Fibroblast of lung (primary cell): ENCODE measurements around the gene DNAJC19. TPM values are rescaled to one million over a fixed set of nuclear protein-coding genes. Genes with fewer than 3 reads are reported as not detected.
A peak's percentile ranks its signal among the peaks of the same experiment; 100 is the strongest.

ENCODE experiments used
- DNase-seq, 2 donors: peaks; one replicate each; pipeline versions ENCODE4 v3.0.0 to v3.0.0-alpha.2; 2010; ENCODE audit warnings: low read depth in 2 of 2
- H2AFZ ChIP-seq: 2 replicates; pipeline ENCODE4 v1.5.1; 2012; ENCODE audit warnings: low read length, control low read depth, inconsistent platforms
- H3K27ac ChIP-seq: 2 replicates; pipeline ENCODE4 v1.5.1; 2011; ENCODE audit warnings: low read length, control low read depth; ENCODE audit not compliant: insufficient read depth
- H3K27me3 ChIP-seq: 2 replicates; pipeline ENCODE4 v1.5.1; 2011; ENCODE audit warnings: mild to moderate bottlenecking, low read length; ENCODE audit not compliant: control insufficient read depth, insufficient read depth
- H3K36me3 ChIP-seq: 2 replicates; pipeline ENCODE4 v1.5.1; 2011; ENCODE audit warnings: low read length; ENCODE audit not compliant: control insufficient read depth, insufficient read depth
- H3K4me1 ChIP-seq: 2 replicates; pipeline ENCODE4 v1.5.1; 2011; ENCODE audit warnings: low read length; ENCODE audit not compliant: control insufficient read depth, insufficient read depth; ENCODE audit errors: extremely low read depth
- H3K4me2 ChIP-seq: 2 replicates; pipeline ENCODE4 v1.5.1; 2011; ENCODE audit warnings: low read length, control low read depth; ENCODE audit not compliant: insufficient read depth; ENCODE audit errors: extremely low read depth
- H3K4me3 ChIP-seq, 4 experiments: fragments of 200-600 bp in 1 of 4; sonication (generic) in 1 of 4; replicated peaks in 1 of 4; 2 replicates each; pipeline ENCODE4 v1.5.1; 2011 to 2016; ENCODE audit warnings: low read length in 4 of 4, low read depth in 3 of 4, mild to moderate bottlenecking in 3 of 4, control low read depth in 2 of 4, inconsistent platforms in 1 of 4, mixed read lengths in 1 of 4; ENCODE audit not compliant: insufficient read depth in 1 of 4; ENCODE audit errors: control extremely low read depth in 1 of 4
- H3K79me2 ChIP-seq: 2 replicates; pipeline ENCODE4 v1.5.1; 2012; ENCODE audit warnings: mild to moderate bottlenecking, low read length, inconsistent platforms; ENCODE audit not compliant: control insufficient read depth, insufficient read depth
- H3K9ac ChIP-seq: 2 replicates; pipeline ENCODE4 v1.5.1; 2011; ENCODE audit warnings: mild to moderate bottlenecking, low read length, control low read depth; ENCODE audit not compliant: insufficient read depth
- H3K9me3 ChIP-seq: 2 replicates; pipeline ENCODE4 v1.5.1; 2012; ENCODE audit warnings: low read depth, low read length; ENCODE audit not compliant: control insufficient read depth, insufficient read depth
- H4K20me1 ChIP-seq: 2 replicates; pipeline ENCODE4 v1.5.1; 2011; ENCODE audit warnings: low read length; ENCODE audit not compliant: control insufficient read depth, insufficient read depth; ENCODE audit errors: extremely low read depth
- CTCF ChIP-seq, 2 donors: IDR thresholded peaks in 1 of 2; conservative IDR thresholded peaks in 1 of 2; 1 replicate in 1 of 2; 2 replicates in 1 of 2; pipeline ENCODE4 v1.5.1; 2011 to 2012; ENCODE audit warnings: low read length in 2 of 2, control low read depth in 1 of 2, inconsistent platforms in 1 of 2, low read depth in 1 of 2, mild to moderate bottlenecking in 1 of 2
- EZH2 ChIP-seq: IDR thresholded peaks from 2 replicates; pipeline ENCODE4 v1.5.1; 2012; ENCODE audit warnings: low read length, control low read depth, mild to moderate bottlenecking; ENCODE audit errors: missing control alignments
- polyA plus RNA-seq, 2 donors: library from polyadenylated mRNA; depleted of rRNA in 1 of 2; stranded (reverse) in 1 of 2; unstranded in 1 of 2; fragments of >200 nt; gene quantifications; 2 replicates each; pipeline ENCODE4 v1.2.1, GENCODE V29; 2011 to 2012; ENCODE audit warnings: missing spikeins in 1 of 2
- total RNA-seq: library from RNA; depleted of rRNA; stranded (reverse); fragments of >200 nt; gene quantifications from 2 replicates; pipeline ENCODE4 v1.2.1, GENCODE V29; 2014

Gene DNAJC19
- total and polyA plus RNA-seq, 2 donors (not counting 1 experiment from before 2014, with no cell fraction given), result 33.7 to 37.6 TPM

- Histone ChIP-seq H3K79me2 (peaks cover 4% of the 10 kb centered on the region), H2AFZ (no peak overlapping the region), H3K27me3 (no peaks in the 10 kb centered on the region), H3K9ac (no peak overlapping the region), H4K20me1 (no peaks in the 10 kb centered on the region), H3K9me3 (no peaks in the 10 kb centered on the region), H3K36me3 (peaks cover 4% of the 10 kb centered on the region), H3K4me1 (no peaks in the 10 kb centered on the region), H3K4me2 (no peak overlapping the region), H3K27ac (no peak overlapping the region), H3K4me3 (no peak overlapping the region)
- no peak for DNase-seq
- no peak for TF ChIP-seq EZH2
- no peak for TF ChIP-seq CTCF (conservative IDR thresholded peaks at IDR 0.05 in 1 of 2, IDR thresholded peaks at IDR 0.05 in 1 of 2; ENCODE audit: low read depth in 1 of 2, low read length in 2 of 2)
These were observed 6.4 kb downstream of the DNAJC19 start for GRCh38 chr3:180983136-180983535.

GRCh38 chr3:180981912-180982311, 7.6 kb downstream of the DNAJC19 start:
- no peak overlapping the region for H3K4me3 ChIP-seq
- DNase-seq, result no peak
- H4K20me1 ChIP-seq, result no peaks in the 10 kb centered on the region
- TF ChIP-seq EZH2 (no peak), CTCF (conservative IDR thresholded peaks at IDR 0.05 in 1 of 2, IDR thresholded peaks at IDR 0.05 in 1 of 2; ENCODE audit: low read depth in 1 of 2, low read length in 2 of 2) (no peak)
- peaks cover 6% of the 10 kb centered on the region for H3K36me3 ChIP-seq
- no peaks in the 10 kb centered on the region for H3K79me2 ChIP-seq
- H2AFZ ChIP-seq, result no peak overlapping the region
- H3K9me3 ChIP-seq, result no peaks in the 10 kb centered on the region
- no peaks in the 10 kb centered on the region for H3K4me1 ChIP-seq
- H3K27me3 ChIP-seq, result no peaks in the 10 kb centered on the region
- no peak overlapping the region for H3K27ac ChIP-seq
- H3K9ac ChIP-seq, result no peak overlapping the region
- no peak overlapping the region for H3K4me2 ChIP-seq

GRCh38 chr3:180980611-180981010, 8.9 kb downstream of the DNAJC19 start:
- Histone ChIP-seq H3K36me3 (peaks cover 6% of the 10 kb centered on the region), H3K9ac (no peak overlapping the region), H4K20me1 (no peaks in the 10 kb centered on the region), H3K79me2 (no peaks in the 10 kb centered on the region), H3K27ac (no peak overlapping the region), H2AFZ (no peak overlapping the region), H3K27me3 (no peaks in the 10 kb centered on the region), H3K9me3 (no peaks in the 10 kb centered on the region), H3K4me3 (no peak overlapping the region), H3K4me2 (no peak overlapping the region), H3K4me1 (no peaks in the 10 kb centered on the region)
- peak; percentile 31 to 35 for DNase-seq
- TF ChIP-seq EZH2, result no peak
- no peak for TF ChIP-seq CTCF (conservative IDR thresholded peaks at IDR 0.05 in 1 of 2, IDR thresholded peaks at IDR 0.05 in 1 of 2; ENCODE audit: low read depth in 1 of 2, low read length in 2 of 2)
